Right lung (tissue), 5 donors: ENCODE data around the gene DCAF15. TPM values are rescaled to one million over a fixed set of nuclear protein-coding genes. Genes with fewer than 3 reads are reported as not detected.

Experiments
- polyA plus RNA-seq, 5 donors: library from polyadenylated mRNA; unstranded; fragments of 120-200 nt; gene quantifications; one replicate each; pipeline versions ENCODE4 v1.2.1 to v1.2.3, GENCODE V29; 2013; ENCODE audit warnings: inconsistent platforms in 1 of 5, low replicate concordance in 1 of 5; ENCODE audit not compliant: insufficient read length in 5 of 5, insufficient read depth in 1 of 5

The DCAF15 gene
- polyA plus RNA-seq, 5 donors: 25.0 to 39.7 (median 29.0) TPM

Other genes starting within 250 kb of the DCAF15 start
- 10 to 100 TPM; 42.2 to 70.5 (median 55.0) TPM for gene MRI1, start 188.0 kb upstream of the DCAF15 start, polyA plus RNA-seq
- 100 to 1,000 TPM in 1 of 5 donors, 10 to 100 TPM in 4; 89.7 to 143 (median 95.1) TPM for gene C19orf53, start 178.1 kb upstream of the DCAF15 start, polyA plus RNA-seq
- gene ZSWIM4, start 157.1 kb upstream of the DCAF15 start, polyA plus RNA-seq: 1 to 10 TPM; 5.1 to 9.7 (median 8.0) TPM
- gene NANOS3, start 75.4 kb upstream of the DCAF15 start, polyA plus RNA-seq: 1 to 10 TPM; 1.2 to 4.0 (median 2.1) TPM
- gene BRME1, start 46.4 kb upstream of the DCAF15 start, polyA plus RNA-seq: 1 to 10 TPM; 6.5 to 9.8 (median 7.7) TPM
- 10 to 100 TPM; 19.8 to 35.5 (median 28.8) TPM for gene CC2D1A, start 46.3 kb upstream of the DCAF15 start, polyA plus RNA-seq
- 1 to 10 TPM; 1.2 to 2.3 (median 1.7) TPM for gene PODNL1, start 14.1 kb upstream of the DCAF15 start, polyA plus RNA-seq
- 10 to 100 TPM in 3 of 5 donors, 1 to 10 TPM in 2; 7.4 to 15.1 (median 10.7) TPM for gene RFX1, start 53.8 kb downstream of the DCAF15 start, polyA plus RNA-seq
- not detected for gene RLN3, start 75.6 kb downstream of the DCAF15 start, polyA plus RNA-seq
- 10 to 100 TPM in 1 of 5 donors, 1 to 10 TPM in 4; 6.1 to 11.6 (median 6.7) TPM for gene IL27RA, start 79.3 kb downstream of the DCAF15 start, polyA plus RNA-seq
- 10 to 100 TPM; 12.5 to 26.5 (median 22.0) TPM for gene PALM3, start 109.6 kb downstream of the DCAF15 start, polyA plus RNA-seq
- 1 to 10 TPM; 1.1 to 3.9 (median 2.2) TPM for gene MISP3, start 120.3 kb downstream of the DCAF15 start, polyA plus RNA-seq
- gene C19orf67, start 133.3 kb downstream of the DCAF15 start, polyA plus RNA-seq: under 1 TPM in 4 of 5 donors, not detected in 1; 0.10 to 0.19 (median 0.13) TPM
- 10 to 100 TPM; 37.3 to 73.6 (median 49.7) TPM for gene SAMD1, start 138.2 kb downstream of the DCAF15 start, polyA plus RNA-seq
- gene PRKACA, start 165.3 kb downstream of the DCAF15 start, polyA plus RNA-seq: 100 to 1,000 TPM in 2 of 5 donors, 10 to 100 TPM in 3; 70.2 to 122 (median 80.9) TPM
- gene ASF1B, start 184.1 kb downstream of the DCAF15 start, polyA plus RNA-seq: 10 to 100 TPM; 14.6 to 25.7 (median 19.6) TPM